ENCODE results near the gene POLDIP2. TPM values are rescaled to one million over a fixed set of nuclear protein-coding genes. Genes with fewer than 3 reads are reported as not detected.

POLDIP2 gene
- total RNA-seq, 2 donors from 2014 or later, result 96.3 to 107 TPM

GRCh38 chr17:28324781-28325180, 32.5 kb downstream of the POLDIP2 start:
- ATAC-seq (no peak), DNase-seq (no peak)
- intact Hi-C loops (cut with DNase I), result no loop called here

DNA sequence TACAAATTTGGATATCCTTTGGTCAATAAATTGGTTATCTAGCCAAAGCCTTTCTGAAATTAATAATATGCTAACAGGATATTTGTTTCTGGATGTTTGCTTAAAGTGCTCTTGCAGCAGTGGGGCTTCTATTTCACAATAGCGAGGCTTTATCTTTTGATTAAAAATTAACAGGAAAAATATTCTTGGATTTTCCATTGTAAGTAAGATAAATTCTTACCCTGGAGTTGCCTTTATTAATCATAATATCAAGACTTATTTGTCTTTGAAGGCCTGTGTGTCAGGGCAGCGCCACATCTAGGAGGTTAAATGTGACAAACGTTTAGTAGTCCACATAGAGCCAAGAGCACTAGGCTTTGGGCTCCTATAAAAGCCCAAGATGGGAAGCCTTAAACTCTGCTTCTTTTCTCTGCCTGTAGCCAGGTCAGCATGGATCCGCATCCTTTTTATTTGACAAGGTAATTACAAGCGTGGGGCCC, 33.0 kb downstream of the POLDIP2 start:
- intact Hi-C loops (cut with DNase I), result no loop called here
- DNase-seq (no peak), ATAC-seq (no peak)

DNA sequence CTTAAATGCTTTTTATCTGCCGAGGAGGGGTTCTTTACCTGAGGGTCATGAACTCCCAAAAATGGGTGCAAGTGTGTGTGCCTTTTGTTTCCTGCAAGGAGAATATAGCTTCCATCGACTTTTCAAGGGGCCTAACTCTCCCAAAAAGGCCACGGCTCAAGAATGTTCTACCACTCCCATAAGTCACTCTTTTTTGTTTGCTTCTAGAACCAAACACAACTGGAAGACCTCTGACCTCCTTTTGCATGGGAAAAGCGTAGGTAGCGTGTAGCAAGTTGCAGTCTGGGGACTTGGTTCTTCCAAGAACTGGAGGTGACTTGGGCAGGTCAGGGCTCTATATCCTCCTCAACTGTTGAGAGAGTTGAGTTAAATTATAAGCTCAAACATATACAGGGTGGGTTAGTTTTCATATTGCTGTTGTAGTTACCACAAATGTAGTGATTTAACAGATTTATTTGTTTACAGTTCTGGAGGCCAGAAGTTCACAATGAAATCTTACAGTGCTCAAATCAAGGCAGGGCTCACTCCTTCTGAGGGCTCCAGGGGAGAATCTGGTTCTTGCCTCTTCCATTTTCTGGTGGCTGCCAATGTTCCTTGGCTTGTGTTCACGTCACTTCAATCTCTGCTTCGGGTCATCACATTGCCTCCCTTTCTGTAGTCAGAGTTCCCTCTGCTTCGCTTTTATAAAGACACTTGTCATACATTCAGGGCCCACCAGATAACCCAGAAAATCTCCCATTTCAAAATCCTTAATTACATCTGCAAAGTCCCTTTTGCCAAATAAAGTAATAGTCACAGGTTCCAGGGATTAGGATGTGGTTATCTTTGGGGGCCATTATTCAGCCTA, 36.9 kb downstream of the POLDIP2 start:
- no peak for ATAC-seq
- intact Hi-C loops (cut with DNase I), result no loop called here
- DNase-seq, result no peak

DNA sequence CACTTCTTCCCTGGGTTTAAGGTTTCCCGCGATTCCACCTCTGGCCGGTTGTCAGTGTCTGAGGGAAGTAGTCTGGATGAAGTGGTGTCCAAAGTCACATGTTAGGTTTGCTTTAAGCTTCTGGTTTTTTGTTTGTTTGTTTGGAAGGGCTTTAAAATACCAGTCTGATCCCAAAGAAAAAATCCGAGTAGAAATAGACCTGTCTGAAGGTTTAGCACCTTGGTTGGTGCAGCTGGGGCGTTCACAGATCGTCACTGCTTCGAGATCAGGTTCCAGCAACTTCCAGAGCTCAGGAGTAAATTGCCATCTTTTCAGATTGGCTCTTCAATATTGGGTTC, 37.8 kb downstream of the POLDIP2 start:
- no peak for DNase-seq
- intact Hi-C loops (cut with DNase I), result no loop called here
- no peak for ATAC-seq

GRCh38 chr17:28318759-28319597, 38.3 kb downstream of the POLDIP2 start, which contains the start of gene TMEM97:
Gene TMEM97, plus strand, starts transcription at chr17:28319200. Its CDS starts 40 bp downstream, at chr17:28319240.
- DNase-seq (peak; percentile 97), ATAC-seq (peak; percentile 99 to 100)
- intact Hi-C loops (cut with DNase I), result no loop called here

- ATAC-seq, result peak; percentile 2 to 4
- intact Hi-C loops (cut with DNase I), result no loop called here
- DNase-seq, result no peak
Measured at GRCh38 chr17:28317966-28318758, 39.2 kb downstream of the POLDIP2 start.

- intact Hi-C loops (cut with DNase I), result no loop called here
- DNase-seq (no peak), ATAC-seq (no peak)
Measured at GRCh38 chr17:28317099-28317965, 40.0 kb downstream of the POLDIP2 start.

GRCh38 chr17:28315846-28316705, 41.3 kb downstream of the POLDIP2 start:
- no peak for ATAC-seq
- intact Hi-C loops (cut with DNase I), result no loop called here
- DNase-seq, result no peak

GRCh38 chr17:28313841-28314240, 43.5 kb downstream of the POLDIP2 start:
- intact Hi-C loops (cut with DNase I), result no loop called here
- ATAC-seq, result no peak
- no peak for DNase-seq

DNA sequence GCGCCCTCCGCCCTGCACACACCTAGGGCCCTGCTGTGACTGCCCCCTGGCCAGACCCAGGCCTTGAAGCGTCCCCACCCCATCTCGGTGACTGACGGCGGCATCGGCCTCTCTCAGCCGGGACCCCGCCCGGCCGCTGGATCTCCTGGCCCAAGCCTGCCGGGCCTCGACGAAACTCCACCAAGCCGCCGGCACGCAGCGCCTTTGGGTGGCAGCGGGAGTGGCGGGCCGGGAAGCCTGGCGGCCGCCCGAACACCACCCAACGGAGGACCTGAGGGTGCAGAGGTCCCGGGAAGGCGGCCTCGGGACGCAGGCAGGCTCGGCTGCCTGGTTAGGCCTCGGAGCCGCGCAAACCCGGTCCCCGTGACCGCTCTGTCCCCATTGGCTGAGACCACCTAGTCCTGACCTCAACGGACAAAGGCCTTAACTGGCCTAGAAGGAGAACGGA, 50.3 kb downstream of the POLDIP2 start:
- no peak for ATAC-seq
- intact Hi-C loops (cut with DNase I), result no loop called here
- DNase-seq, result no peak

GRCh38 chr17:28298449-28298848, 58.9 kb downstream of the POLDIP2 start:
- DNase-seq, result no peak
- no peak for ATAC-seq

More at GRCh38 chr17:28298449-28298848, 58.9 kb downstream of the POLDIP2 start:
- intact Hi-C loops (cut with DNase I), result no loop called here

Small RNA genes within 50 kb of the gene (microRNA-seq; reads per million reads assigned to microRNA genes)
- gene MIR4723, result 0 to 0.20 reads per million in 2 donors

Other genes starting within 250 kb of the POLDIP2 start
- 1 to 10 TPM; 5.4 to 6.0 TPM for gene TMEM97, start 38.3 kb downstream of the POLDIP2 start, total RNA-seq
- gene IFT20, start 22.1 kb downstream of the POLDIP2 start, total RNA-seq, result 10 to 100 TPM; 17.7 to 21.0 TPM
- 10 to 100 TPM; 26.4 to 83.8 TPM for gene TNFAIP1, start 21.8 kb downstream of the POLDIP2 start, total RNA-seq
- not detected for gene SEBOX, start 7.7 kb upstream of the POLDIP2 start, total RNA-seq
- 10 to 100 TPM; 14.3 to 24.3 TPM for gene VTN, start 12.8 kb upstream of the POLDIP2 start, total RNA-seq
- gene SARM1, start 14.2 kb upstream of the POLDIP2 start, total RNA-seq, result 10 to 100 TPM in 1 of 2 donors, 1 to 10 TPM in 1; 6.1 to 10.3 TPM
- gene SLC46A1, start 48.7 kb upstream of the POLDIP2 start, total RNA-seq, result 1 to 10 TPM; 7.0 to 9.9 TPM
- not detected for gene SLC13A2, start 116.1 kb upstream of the POLDIP2 start, total RNA-seq
- not detected for gene FOXN1, start 148.8 kb upstream of the POLDIP2 start, total RNA-seq
- 10 to 100 TPM; 13.6 to 23.6 TPM for gene UNC119, start 195.1 kb upstream of the POLDIP2 start, total RNA-seq
- 10 to 100 TPM; 39.9 to 41.4 TPM for gene PIGS, start 214.0 kb upstream of the POLDIP2 start, total RNA-seq
- 100 to 1,000 TPM; 138 to 164 TPM for gene ALDOC, start 219.4 kb upstream of the POLDIP2 start, total RNA-seq
- gene SPAG5, start 241.5 kb upstream of the POLDIP2 start, total RNA-seq, result 1 to 10 TPM in 1 of 2 donors, under 1 TPM in 1; 0.97 to 2.7 TPM